Ishikawa (cell line): ENCODE data around the gene SRSF4.

Experiments
- CEBPB ChIP-seq: IDR thresholded peaks from 2 replicates; pipeline ENCODE4 v1.6.1; 2012
- CREB1 ChIP-seq: IDR thresholded peaks from 2 replicates; pipeline ENCODE4 v1.6.1; 2012; ENCODE audit warnings: low read depth
- EGR1 ChIP-seq: IDR thresholded peaks from 2 replicates; pipeline ENCODE4 v1.6.1; 2012
- EP300 ChIP-seq: IDR thresholded peaks from 2 replicates; pipeline ENCODE4 v1.6.1; 2012; ENCODE audit warnings: borderline replicate concordance
- FOXM1 ChIP-seq: IDR thresholded peaks from 2 replicates; pipeline ENCODE4 v1.6.1; 2012; ENCODE audit warnings: low read depth, borderline replicate concordance
- NFIC ChIP-seq: IDR thresholded peaks from 2 replicates; pipeline ENCODE4 v1.6.1; 2012
- RAD21 ChIP-seq: IDR thresholded peaks from 2 replicates; pipeline ENCODE4 v1.6.1; 2012; ENCODE audit warnings: low read depth
- TAF1 ChIP-seq: IDR thresholded peaks from 2 replicates; pipeline ENCODE4 v1.6.1; 2012; ENCODE audit warnings: low read depth, mild to moderate bottlenecking
- TCF12 ChIP-seq: IDR thresholded peaks from 2 replicates; pipeline ENCODE4 v1.6.1; 2012; ENCODE audit warnings: low read depth
- TEAD4 ChIP-seq: IDR thresholded peaks from 2 replicates; pipeline ENCODE4 v1.6.1; 2012
- YY1 ChIP-seq: IDR thresholded peaks from 2 replicates; pipeline ENCODE4 v1.6.1; 2012; ENCODE audit warnings: low read depth
- ZBTB7A ChIP-seq: IDR thresholded peaks from 2 replicates; pipeline ENCODE4 v1.6.1; 2012; ENCODE audit warnings: low read depth
- TF ChIP-seq, protein P1 (sequence below): IDR thresholded peaks from 2 replicates; pipeline ENCODE4 v1.6.1; 2012; ENCODE audit warnings: low read depth, mild to moderate bottlenecking
- TF ChIP-seq, protein P2 (sequence below): IDR thresholded peaks from 2 replicates; pipeline ENCODE4 v1.6.1; 2012
- TF ChIP-seq, protein P3 (sequence below): IDR thresholded peaks from 2 replicates; pipeline ENCODE4 v1.6.1; 2012

SRSF4 gene

GRCh38 chr1:29200906-29201594 lies 19.4 kb upstream of the SRSF4 start:
- no peak for TF ChIP-seq TCF12
- TF ChIP-seq, protein P1, sequence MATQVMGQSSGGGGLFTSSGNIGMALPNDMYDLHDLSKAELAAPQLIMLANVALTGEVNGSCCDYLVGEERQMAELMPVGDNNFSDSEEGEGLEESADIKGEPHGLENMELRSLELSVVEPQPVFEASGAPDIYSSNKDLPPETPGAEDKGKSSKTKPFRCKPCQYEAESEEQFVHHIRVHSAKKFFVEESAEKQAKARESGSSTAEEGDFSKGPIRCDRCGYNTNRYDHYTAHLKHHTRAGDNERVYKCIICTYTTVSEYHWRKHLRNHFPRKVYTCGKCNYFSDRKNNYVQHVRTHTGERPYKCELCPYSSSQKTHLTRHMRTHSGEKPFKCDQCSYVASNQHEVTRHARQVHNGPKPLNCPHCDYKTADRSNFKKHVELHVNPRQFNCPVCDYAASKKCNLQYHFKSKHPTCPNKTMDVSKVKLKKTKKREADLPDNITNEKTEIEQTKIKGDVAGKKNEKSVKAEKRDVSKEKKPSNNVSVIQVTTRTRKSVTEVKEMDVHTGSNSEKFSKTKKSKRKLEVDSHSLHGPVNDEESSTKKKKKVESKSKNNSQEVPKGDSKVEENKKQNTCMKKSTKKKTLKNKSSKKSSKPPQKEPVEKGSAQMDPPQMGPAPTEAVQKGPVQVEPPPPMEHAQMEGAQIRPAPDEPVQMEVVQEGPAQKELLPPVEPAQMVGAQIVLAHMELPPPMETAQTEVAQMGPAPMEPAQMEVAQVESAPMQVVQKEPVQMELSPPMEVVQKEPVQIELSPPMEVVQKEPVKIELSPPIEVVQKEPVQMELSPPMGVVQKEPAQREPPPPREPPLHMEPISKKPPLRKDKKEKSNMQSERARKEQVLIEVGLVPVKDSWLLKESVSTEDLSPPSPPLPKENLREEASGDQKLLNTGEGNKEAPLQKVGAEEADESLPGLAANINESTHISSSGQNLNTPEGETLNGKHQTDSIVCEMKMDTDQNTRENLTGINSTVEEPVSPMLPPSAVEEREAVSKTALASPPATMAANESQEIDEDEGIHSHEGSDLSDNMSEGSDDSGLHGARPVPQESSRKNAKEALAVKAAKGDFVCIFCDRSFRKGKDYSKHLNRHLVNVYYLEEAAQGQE: no peak
- TF ChIP-seq, protein P2, sequence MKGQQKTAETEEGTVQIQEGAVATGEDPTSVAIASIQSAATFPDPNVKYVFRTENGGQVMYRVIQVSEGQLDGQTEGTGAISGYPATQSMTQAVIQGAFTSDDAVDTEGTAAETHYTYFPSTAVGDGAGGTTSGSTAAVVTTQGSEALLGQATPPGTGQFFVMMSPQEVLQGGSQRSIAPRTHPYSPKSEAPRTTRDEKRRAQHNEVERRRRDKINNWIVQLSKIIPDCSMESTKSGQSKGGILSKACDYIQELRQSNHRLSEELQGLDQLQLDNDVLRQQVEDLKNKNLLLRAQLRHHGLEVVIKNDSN: no peak
- TF ChIP-seq ZBTB7A: no peak
- TF ChIP-seq EP300: no peak
- no peak for TF ChIP-seq NFIC
- no peak for TF ChIP-seq CREB1
- no peak for TF ChIP-seq FOXM1
- TF ChIP-seq EGR1: no peak
- TF ChIP-seq TEAD4: no peak
- no peak for TF ChIP-seq RAD21
- TF ChIP-seq, protein P3, sequence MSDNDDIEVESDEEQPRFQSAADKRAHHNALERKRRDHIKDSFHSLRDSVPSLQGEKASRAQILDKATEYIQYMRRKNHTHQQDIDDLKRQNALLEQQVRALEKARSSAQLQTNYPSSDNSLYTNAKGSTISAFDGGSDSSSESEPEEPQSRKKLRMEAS: no peak
- TF ChIP-seq CEBPB: no peak
- TF ChIP-seq TAF1: no peak
- TF ChIP-seq YY1: no peak

DNA sequence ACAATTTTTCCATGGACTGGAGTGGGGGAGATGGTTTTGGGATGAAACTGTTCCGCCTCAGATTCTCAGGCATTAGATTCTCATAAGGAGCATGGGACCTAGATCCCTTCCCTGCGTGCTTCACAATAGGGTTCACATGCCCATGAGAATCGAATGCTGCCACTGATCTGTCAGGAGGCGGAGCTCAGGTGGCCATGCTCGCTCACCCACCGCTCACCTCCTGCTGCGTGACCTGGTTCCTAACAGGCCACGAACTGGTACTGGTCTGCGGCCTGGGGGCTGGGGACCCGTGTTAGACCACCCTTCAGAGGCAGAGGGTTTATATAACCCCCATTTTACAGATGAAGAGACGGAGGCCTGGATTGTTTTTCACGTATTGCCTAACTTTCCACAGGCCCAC lies 16.3 kb upstream of the SRSF4 start:
- TF ChIP-seq RAD21: no peak

GRCh38 chr1:29197590-29197924 lies 15.9 kb upstream of the SRSF4 start:
- TF ChIP-seq TCF12 (no peak), RAD21 (peak; percentile 55)

GRCh38 chr1:29196863-29197589 lies 15.3 kb upstream of the SRSF4 start:
- TF ChIP-seq RAD21 (no peak), NFIC (no peak), FOXM1 (no peak), YY1 (no peak), CREB1 (no peak), TCF12 (no peak), ZBTB7A (no peak), EGR1 (no peak), CEBPB (no peak), EP300 (no peak), TEAD4 (no peak), TAF1 (no peak)
- TF ChIP-seq, protein P1: no peak
- TF ChIP-seq, protein P2: no peak
- TF ChIP-seq, protein P3: no peak

GRCh38 chr1:29195881-29196291 lies 14.2 kb upstream of the SRSF4 start:
- TF ChIP-seq TCF12 (no peak), NFIC (peak; percentile 44)

DNA sequence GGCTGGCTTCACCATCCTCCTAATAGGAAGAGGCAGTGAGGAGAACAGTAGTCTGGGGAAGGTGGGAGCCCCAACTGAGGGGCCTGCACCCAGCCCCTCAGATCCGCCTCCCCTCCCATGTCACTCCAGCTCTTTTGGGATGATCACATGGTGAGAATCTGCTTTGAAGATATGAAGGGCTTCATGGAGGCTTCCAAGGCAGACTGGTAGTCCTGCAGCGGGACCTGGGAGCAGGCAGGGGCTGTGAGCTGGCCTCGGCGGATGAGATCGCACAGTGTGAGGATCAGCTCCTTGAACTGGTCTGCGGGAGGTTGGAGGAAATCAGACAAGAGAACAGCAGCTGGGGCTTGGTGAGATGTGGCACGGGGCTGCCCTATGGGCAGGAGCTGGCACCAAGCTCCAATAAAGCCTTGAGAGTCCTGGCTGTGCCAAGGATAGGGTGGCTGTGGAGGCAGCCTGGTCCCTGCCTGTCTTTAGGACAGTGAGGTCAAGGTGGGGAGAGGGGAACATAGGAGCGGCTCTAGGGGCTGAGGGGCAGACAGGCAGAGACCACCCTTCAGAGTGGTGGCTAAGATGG lies 12.3 kb upstream of the SRSF4 start:
- TF ChIP-seq NFIC: no peak
- TF ChIP-seq, protein P3: no peak
- TF ChIP-seq, protein P2: no peak
- no peak for TF ChIP-seq ZBTB7A
- no peak for TF ChIP-seq YY1
- TF ChIP-seq RAD21: no peak
- TF ChIP-seq CEBPB: no peak
- TF ChIP-seq TAF1: no peak
- TF ChIP-seq FOXM1: no peak
- no peak for TF ChIP-seq EP300
- no peak for TF ChIP-seq TCF12
- TF ChIP-seq TEAD4: no peak
- no peak for TF ChIP-seq EGR1
- no peak for TF ChIP-seq CREB1
- TF ChIP-seq, protein P1: no peak
